ENCODE data around the gene VSIG10L.

Gene VSIG10L

GRCh38 chr19:51365211-51365964, 23.4 kb upstream of the VSIG10L start:
- peak; percentile 65 for DNase-seq (ENCODE audit: low read depth)
- TF ChIP-seq CTCF (conservative IDR thresholded peaks at IDR 0.05; ENCODE audit: low read depth, low read length), result peak; percentile 31
- H3K4me3 ChIP-seq (ENCODE audit: low read depth, low read length), result peak overlapping the region; percentile 94

- H3K4me3 ChIP-seq (ENCODE audit: low read depth, low read length), result no peak overlapping the region
- TF ChIP-seq CTCF (conservative IDR thresholded peaks at IDR 0.05; ENCODE audit: low read depth, low read length), result no peak
- DNase-seq (ENCODE audit: low read depth), result peak; percentile 43
Measured at GRCh38 chr19:51364200-51365106, 22.5 kb upstream of the VSIG10L start.

- no peak overlapping the region for H3K4me3 ChIP-seq (ENCODE audit: low read depth, low read length)
- no peak for TF ChIP-seq CTCF (conservative IDR thresholded peaks at IDR 0.05; ENCODE audit: low read depth, low read length)
- no peak for DNase-seq (ENCODE audit: low read depth)
Measured at GRCh38 chr19:51361239-51361638, 19.3 kb upstream of the VSIG10L start.

GRCh38 chr19:51359294-51359693, 17.4 kb upstream of the VSIG10L start:
- no peak for TF ChIP-seq CTCF (conservative IDR thresholded peaks at IDR 0.05; ENCODE audit: low read depth, low read length)
- H3K4me3 ChIP-seq (ENCODE audit: low read depth, low read length), result no peak overlapping the region

GRCh38 chr19:51357952-51358351, 16.0 kb upstream of the VSIG10L start:
- H3K4me3 ChIP-seq (ENCODE audit: low read depth, low read length), result no peak overlapping the region
- DNase-seq (ENCODE audit: low read depth), result no peak
- no peak for TF ChIP-seq CTCF (conservative IDR thresholded peaks at IDR 0.05; ENCODE audit: low read depth, low read length)

More at GRCh38 chr19:51359294-51359693, 17.4 kb upstream of the VSIG10L start:
- peak; percentile 96 for DNase-seq (ENCODE audit: low read depth)

GRCh38 chr19:51356159-51356801, 14.3 kb upstream of the VSIG10L start:
- no peak overlapping the region for H3K4me3 ChIP-seq (ENCODE audit: low read depth, low read length)
- DNase-seq (ENCODE audit: low read depth), result no peak
- TF ChIP-seq CTCF (conservative IDR thresholded peaks at IDR 0.05; ENCODE audit: low read depth, low read length), result no peak
